Natural killer cell (primary cell): ENCODE data around the gene CEBPG. TPM values are rescaled to one million over a fixed set of nuclear protein-coding genes. Genes with fewer than 3 reads are reported as not detected.

ENCODE experiments used
- ATAC-seq, 3 donors: fragments of 150-1000 bp in 2 of 3; fragments of 200-7000 bp in 1 of 3; cut with Tn5 transposase; 1 replicate in 1 of 3; 2 replicates in 2 of 3; pipeline ENCODE4 v1.10.0; 2021; ENCODE audit warnings: mild to moderate bottlenecking in 2 of 3, moderate library complexity in 2 of 3
- DNase-seq, 2 donors: peaks; one replicate each; pipeline versions ENCODE4 v3.0.0 to v3.0.0-alpha.2; 2013 to 2021; ENCODE audit warnings: mixed read lengths in 1 of 2
- H3K27ac ChIP-seq: one replicate; pipeline ENCODE4 v1.5.1; 2013; ENCODE audit warnings: mild to moderate bottlenecking, low read length
- H3K27me3 ChIP-seq: one replicate; pipeline ENCODE4 v1.6.1; 2013; ENCODE audit warnings: low read length; ENCODE audit not compliant: control insufficient read depth, insufficient read depth
- H3K36me3 ChIP-seq: one replicate; pipeline ENCODE4 v1.6.1; 2013; ENCODE audit warnings: low read length; ENCODE audit not compliant: control insufficient read depth, insufficient read depth
- H3K4me1 ChIP-seq: one replicate; pipeline ENCODE4 v1.6.1; 2013; ENCODE audit warnings: low read length; ENCODE audit not compliant: control insufficient read depth, insufficient read depth
- H3K4me3 ChIP-seq: one replicate; pipeline ENCODE4 v1.5.1; 2013; ENCODE audit warnings: low read length
- H3K9me3 ChIP-seq: one replicate; pipeline ENCODE4 v1.6.1; 2013; ENCODE audit warnings: low read length; ENCODE audit not compliant: control insufficient read depth, insufficient read depth
- H3K27ac Mint-ChIP-seq, 2 donors: one replicate each; pipeline ENCODE4 v1.8.0; 2022; ENCODE audit warnings: mild to moderate bottlenecking in 2 of 2, mixed read lengths in 2 of 2, moderate library complexity in 1 of 2
- H3K27me3 Mint-ChIP-seq, 2 donors: one replicate each; pipeline ENCODE4 v1.8.0; 2022; ENCODE audit warnings: low read depth in 2 of 2, mixed read lengths in 2 of 2
- H3K36me3 Mint-ChIP-seq: one replicate; pipeline ENCODE4 v1.8.0; 2022; ENCODE audit warnings: mixed read lengths
- H3K4me1 Mint-ChIP-seq, 2 donors: one replicate each; pipeline ENCODE4 v1.8.0; 2022; ENCODE audit warnings: mixed read lengths in 2 of 2
- H3K4me3 Mint-ChIP-seq: one replicate; pipeline ENCODE4 v1.8.0; 2022; ENCODE audit warnings: mild to moderate bottlenecking, moderate library complexity, mixed read lengths
- H3K9me3 Mint-ChIP-seq, 2 donors: one replicate each; pipeline ENCODE4 v1.8.0; 2022; ENCODE audit warnings: mixed read lengths in 2 of 2
- CTCF ChIP-seq: fragments of 200-600 bp; IDR thresholded peaks from one replicate; pipeline ENCODE4 v1.8.0; 2022; ENCODE audit warnings: antibody characterized with exemption
- WGBS: methylation state at CpG from one replicate; pipeline ENCODE4 v1.1.7; 2013; ENCODE audit warnings: missing lambda C conversion rate; ENCODE audit not compliant: insufficient coverage; 5-methylcytosine and 5-hydroxymethylcytosine counted together
- intact Hi-C: fragments of 100-400 bp; cut with micrococcal nuclease; formaldehyde crosslinking; loops from one replicate; pipeline ENCODE4 v1.14.2; 2022
- total RNA-seq, 4 donors: library from RNA; stranded (reverse); fragments of 120-200 nt in 1 of 4; gene quantifications; one replicate each; pipeline versions ENCODE4 v1.2.3 to v1.2.4, GENCODE V29; 2013 to 2022

Gene CEBPG
- total RNA-seq, 3 donors from 2014 or later (not counting 1 experiment from before 2014, with no cell fraction given), result 22.3 to 28.1 (median 23.9) TPM

GRCh38 chr19:33383720-33384292 lies 10.3 kb downstream of the CEBPG start:
- Mint-ChIP-seq H3K27ac (peak overlapping the region in 1 of 2 donors; percentile 51), H3K4me3 (no peak overlapping the region), H3K36me3 (no peaks in the 10 kb centered on the region), H3K27me3 (no peaks in the 10 kb centered on the region), H3K9me3 (no peaks in the 10 kb centered on the region), H3K4me1 (peaks cover 27 to 35% of the 10 kb centered on the region in 2 donors)
- DNase-seq (no peak), ATAC-seq (no peak)
- intact Hi-C loops, result no loop called here
- no peaks in the 10 kb centered on the region for H3K4me1 ChIP-seq
- H3K36me3 ChIP-seq, result peaks cover 28% of the 10 kb centered on the region
- 96% methylated on average over 13 of the region's 13 CpGs for WGBS
- no peak overlapping the region for H3K27ac ChIP-seq
- TF ChIP-seq CTCF, result no peak
- H3K9me3 ChIP-seq, result no peaks in the 10 kb centered on the region
- H3K4me3 ChIP-seq, result no peak overlapping the region
- H3K27me3 ChIP-seq, result no peaks in the 10 kb centered on the region

- Mint-ChIP-seq H3K9me3 (no peaks in the 10 kb centered on the region), H3K27me3 (no peaks in the 10 kb centered on the region), H3K4me1 (peaks cover 24 to 30% of the 10 kb centered on the region in 2 donors), H3K36me3 (no peaks in the 10 kb centered on the region), H3K4me3 (no peak overlapping the region), H3K27ac (no peak overlapping the region)
- Histone ChIP-seq H3K4me1 (no peaks in the 10 kb centered on the region), H3K9me3 (no peaks in the 10 kb centered on the region), H3K36me3 (peaks cover 21% of the 10 kb centered on the region), H3K27me3 (no peaks in the 10 kb centered on the region), H3K4me3 (no peak overlapping the region), H3K27ac (no peak overlapping the region)
- ATAC-seq (no peak), DNase-seq (no peak)
- 96% methylated on average over 8 of the region's 8 CpGs for WGBS
- TF ChIP-seq CTCF, result no peak
- intact Hi-C loops, result no loop called here
Measured at GRCh38 chr19:33384983-33385382, 11.5 kb downstream of the CEBPG start.

- Histone ChIP-seq H3K4me3 (no peak overlapping the region), H3K4me1 (no peaks in the 10 kb centered on the region), H3K9me3 (no peaks in the 10 kb centered on the region), H3K36me3 (peaks cover 19% of the 10 kb centered on the region), H3K27me3 (no peaks in the 10 kb centered on the region), H3K27ac (no peak overlapping the region)
- Mint-ChIP-seq H3K36me3 (no peaks in the 10 kb centered on the region), H3K27me3 (no peaks in the 10 kb centered on the region), H3K27ac (no peak overlapping the region), H3K4me1 (peaks cover 22 to 28% of the 10 kb centered on the region in 2 donors), H3K4me3 (no peak overlapping the region), H3K9me3 (no peaks in the 10 kb centered on the region)
- WGBS, result 93% methylated on average over 6 of the region's 6 CpGs
- TF ChIP-seq CTCF, result no peak
- DNase-seq (no peak), ATAC-seq (no peak)
- intact Hi-C loops, result no loop called here
Measured at GRCh38 chr19:33385956-33386355, 12.4 kb downstream of the CEBPG start.

GRCh38 chr19:33386361-33386858 lies 12.9 kb downstream of the CEBPG start:
- peaks cover 18 to 24% of the 10 kb centered on the region in 2 donors for H3K4me1 Mint-ChIP-seq
- no peaks in the 10 kb centered on the region for H3K4me1 ChIP-seq
- TF ChIP-seq CTCF, result no peak
- no peak overlapping the region for H3K4me3 Mint-ChIP-seq
- no peak overlapping the region for H3K27ac ChIP-seq
- H3K9me3 Mint-ChIP-seq, result no peaks in the 10 kb centered on the region
- no peaks in the 10 kb centered on the region for H3K36me3 Mint-ChIP-seq
- H3K27me3 Mint-ChIP-seq, result no peaks in the 10 kb centered on the region
- ATAC-seq (no peak), DNase-seq (no peak)
- H3K27ac Mint-ChIP-seq, result no peak overlapping the region
- H3K36me3 ChIP-seq, result peaks cover 17% of the 10 kb centered on the region
- intact Hi-C loops, result no loop called here
- WGBS, result 92% methylated on average over 15 of the region's 15 CpGs
- no peaks in the 10 kb centered on the region for H3K27me3 ChIP-seq
- H3K9me3 ChIP-seq, result no peaks in the 10 kb centered on the region
- no peak overlapping the region for H3K4me3 ChIP-seq
